Peyer's patch (tissue), 4 donors: ENCODE measurements around the gene CA14.

Source experiments
- POLR2A ChIP-seq, 2 donors: fragments of 450-650 bp; IDR thresholded peaks; one replicate each; pipeline ENCODE4 v1.5.1; 2017; ENCODE audit warnings: antibody characterized with exemption in 2 of 2, mild to moderate bottlenecking in 2 of 2, moderate library complexity in 2 of 2
- TF ChIP-seq, protein P1 (sequence below), 6 experiments: fragments of 450-650 bp in 4 of 6; fragments of 200-600 bp in 2 of 6; sonication (generic) in 1 of 6; IDR thresholded peaks; one replicate each; pipeline ENCODE4 v1.5.1; 2017 to 2019; ENCODE audit warnings: antibody characterized with exemption in 6 of 6, mild to moderate bottlenecking in 3 of 6, moderate library complexity in 1 of 6

DNA sequence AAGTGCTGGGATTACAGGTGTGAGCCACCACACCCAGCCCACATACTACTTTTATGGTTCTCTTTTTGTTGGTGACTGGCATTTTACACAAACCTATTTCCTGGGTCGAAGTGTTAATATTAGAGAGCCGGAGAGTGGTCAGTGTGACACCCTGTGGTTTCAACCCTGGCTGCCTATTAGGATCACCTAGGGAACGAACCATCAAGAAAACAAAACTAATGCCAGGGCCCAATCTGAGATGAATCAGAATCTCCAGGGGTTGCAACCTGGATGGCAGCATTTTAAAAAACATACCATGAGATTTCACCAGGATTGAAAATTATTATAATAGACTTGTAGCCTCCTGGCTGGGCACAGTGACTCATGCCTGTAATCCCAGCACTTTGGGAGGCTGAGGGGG lies 42.1 kb downstream of the CA14 start:
- no peak for TF ChIP-seq POLR2A (IDR thresholded peaks at IDR 0.05)
- TF ChIP-seq, protein P1, sequence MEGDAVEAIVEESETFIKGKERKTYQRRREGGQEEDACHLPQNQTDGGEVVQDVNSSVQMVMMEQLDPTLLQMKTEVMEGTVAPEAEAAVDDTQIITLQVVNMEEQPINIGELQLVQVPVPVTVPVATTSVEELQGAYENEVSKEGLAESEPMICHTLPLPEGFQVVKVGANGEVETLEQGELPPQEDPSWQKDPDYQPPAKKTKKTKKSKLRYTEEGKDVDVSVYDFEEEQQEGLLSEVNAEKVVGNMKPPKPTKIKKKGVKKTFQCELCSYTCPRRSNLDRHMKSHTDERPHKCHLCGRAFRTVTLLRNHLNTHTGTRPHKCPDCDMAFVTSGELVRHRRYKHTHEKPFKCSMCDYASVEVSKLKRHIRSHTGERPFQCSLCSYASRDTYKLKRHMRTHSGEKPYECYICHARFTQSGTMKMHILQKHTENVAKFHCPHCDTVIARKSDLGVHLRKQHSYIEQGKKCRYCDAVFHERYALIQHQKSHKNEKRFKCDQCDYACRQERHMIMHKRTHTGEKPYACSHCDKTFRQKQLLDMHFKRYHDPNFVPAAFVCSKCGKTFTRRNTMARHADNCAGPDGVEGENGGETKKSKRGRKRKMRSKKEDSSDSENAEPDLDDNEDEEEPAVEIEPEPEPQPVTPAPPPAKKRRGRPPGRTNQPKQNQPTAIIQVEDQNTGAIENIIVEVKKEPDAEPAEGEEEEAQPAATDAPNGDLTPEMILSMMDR (IDR thresholded peaks at IDR 0.05): no peak
